ENCODE measurements around the gene UTY. TPM values are rescaled to one million over a fixed set of nuclear protein-coding genes. Genes with fewer than 3 reads are reported as not detected.

UTY gene
- total RNA-seq, result 6.1 and 6.4 TPM in 2 replicates

- H3K4me3 ChIP-seq (ENCODE audit: low read depth, low read length), result peak within 1 kb of the TSS; percentile 73
- TF ChIP-seq CTCF (conservative IDR thresholded peaks at IDR 0.05; ENCODE audit: low read depth, low read length), result no peak
- DNase-seq (ENCODE audit: low read depth), result peak; percentile 45
Observed at GRCh38 chrY:13479828-13480227, at the start of gene UTY. TSS of gene UTY (minus strand) at chrY:13480033. CDS start at chrY:13479665, 368 bp downstream.

- H3K4me3 ChIP-seq (ENCODE audit: low read depth, low read length), result no peak overlapping the region
- no peak for DNase-seq (ENCODE audit: low read depth)
- no peak for TF ChIP-seq CTCF (conservative IDR thresholded peaks at IDR 0.05; ENCODE audit: low read depth, low read length)
Observed at GRCh38 chrY:13520474-13520873, 40.6 kb upstream of the UTY start.

GRCh38 chrY:13501215-13501614, 21.4 kb upstream of the UTY start:
- no peak overlapping the region for H3K4me3 ChIP-seq (ENCODE audit: low read depth, low read length)
- DNase-seq (ENCODE audit: low read depth), result no peak
- TF ChIP-seq CTCF (conservative IDR thresholded peaks at IDR 0.05; ENCODE audit: low read depth, low read length), result peak; percentile 33

- H3K4me3 ChIP-seq (ENCODE audit: low read depth, low read length), result peak overlapping the region; percentile 23
- no peak for TF ChIP-seq CTCF (conservative IDR thresholded peaks at IDR 0.05; ENCODE audit: low read depth, low read length)
- no peak for DNase-seq (ENCODE audit: low read depth)
Observed at GRCh38 chrY:13493737-13494136, 13.9 kb upstream of the UTY start.

GRCh38 chrY:13492408-13492807, 12.6 kb upstream of the UTY start:
- no peak overlapping the region for H3K4me3 ChIP-seq (ENCODE audit: low read depth, low read length)
- no peak for DNase-seq (ENCODE audit: low read depth)
- no peak for TF ChIP-seq CTCF (conservative IDR thresholded peaks at IDR 0.05; ENCODE audit: low read depth, low read length)

GRCh38 chrY:13488738-13489137, 8.9 kb upstream of the UTY start:
- no peak overlapping the region for H3K4me3 ChIP-seq (ENCODE audit: low read depth, low read length)
- DNase-seq (ENCODE audit: low read depth), result no peak

More at GRCh38 chrY:13488738-13489137, 8.9 kb upstream of the UTY start:
- no peak for TF ChIP-seq CTCF (conservative IDR thresholded peaks at IDR 0.05; ENCODE audit: low read depth, low read length)
